HG02973 (cell line): ENCODE measurements around the gene C1orf87.

Experiments used
- ATAC-seq: cut with Tn5 transposase; IDR thresholded peaks from one replicate; pipeline ENCODE4 v1.9.1; 2021; ENCODE audit warnings: moderate library complexity; ENCODE audit not compliant: unreplicated experiment

C1orf87 gene

DNA sequence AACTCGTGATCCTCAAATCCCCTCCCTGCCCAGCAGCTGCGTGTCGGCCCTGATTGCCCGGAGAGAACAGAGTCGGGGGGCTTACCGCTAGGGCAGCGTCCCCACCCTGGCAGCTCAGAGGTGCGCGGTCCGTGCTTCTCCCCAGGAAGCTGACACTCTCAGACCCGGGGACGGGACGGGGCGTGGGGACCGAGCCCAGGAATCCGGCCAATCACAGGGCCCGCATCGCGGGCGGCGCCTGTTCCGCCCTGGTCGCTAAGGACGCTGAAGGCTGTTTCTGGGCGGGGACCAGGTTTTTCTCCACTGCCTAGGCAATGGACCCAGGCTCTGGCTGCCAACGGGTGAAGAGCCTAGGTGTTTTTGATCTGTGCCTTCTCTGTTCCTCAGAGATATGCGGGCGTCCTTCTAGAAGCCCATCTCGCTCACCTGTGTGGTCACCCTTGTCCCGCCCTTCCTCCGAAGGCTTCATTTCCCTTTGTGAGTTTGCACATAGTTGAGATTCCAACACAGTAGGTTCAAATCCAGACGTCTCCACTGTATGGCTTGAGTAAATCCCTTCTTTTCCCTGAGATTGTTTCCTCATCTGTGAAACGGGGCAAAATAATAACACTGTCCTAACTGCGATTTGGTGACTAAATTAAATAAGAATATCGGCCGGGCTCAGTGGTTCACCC lies at the start of gene C1orf87:
C1orf87 (minus strand) TSS at position 166 of the 674 bp plus-strand sequence. CDS start 1,127 bp downstream, outside the sequence.
- no peak for ATAC-seq

- ATAC-seq = no peak
Observed at GRCh38 chr1:60118085-60118484, 44.5 kb upstream of the C1orf87 start.

DNA sequence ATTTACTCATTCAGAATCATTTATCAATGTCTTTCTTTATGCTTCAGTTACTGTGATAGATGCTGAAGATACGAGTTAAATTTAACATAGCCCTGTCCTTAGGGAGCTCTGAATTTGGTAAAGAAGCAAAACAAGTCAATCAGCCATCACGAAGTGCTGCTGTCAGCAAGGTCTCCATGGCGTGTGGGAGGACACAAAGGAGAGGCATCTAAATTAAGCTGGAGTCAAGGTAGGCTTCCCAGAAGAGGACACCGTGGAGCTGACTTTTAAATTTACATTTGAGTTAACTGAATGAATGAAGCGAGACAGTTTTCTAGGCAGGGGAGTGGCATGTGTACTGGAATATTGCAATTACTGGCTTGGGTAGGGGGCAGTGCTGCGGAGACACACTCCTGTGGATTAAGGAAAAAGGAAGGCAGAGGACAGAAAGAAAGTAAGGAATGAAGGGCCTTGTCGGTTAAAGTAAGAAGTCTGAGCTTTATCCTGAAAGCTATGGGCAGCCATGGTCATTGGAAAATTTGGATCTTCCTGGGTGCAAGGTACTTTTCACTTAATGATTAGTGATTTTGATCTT lies 41.3 kb upstream of the C1orf87 start:
- no peak for ATAC-seq

- ATAC-seq = no peak
Observed at GRCh38 chr1:60113596-60113995, 40.0 kb upstream of the C1orf87 start.

GRCh38 chr1:60113028-60113427 lies 39.5 kb upstream of the C1orf87 start:
- ATAC-seq = no peak

- ATAC-seq = no peak
Observed at GRCh38 chr1:60111716-60112115, 38.1 kb upstream of the C1orf87 start.

GRCh38 chr1:60111118-60111517 lies 37.5 kb upstream of the C1orf87 start:
- no peak for ATAC-seq

DNA sequence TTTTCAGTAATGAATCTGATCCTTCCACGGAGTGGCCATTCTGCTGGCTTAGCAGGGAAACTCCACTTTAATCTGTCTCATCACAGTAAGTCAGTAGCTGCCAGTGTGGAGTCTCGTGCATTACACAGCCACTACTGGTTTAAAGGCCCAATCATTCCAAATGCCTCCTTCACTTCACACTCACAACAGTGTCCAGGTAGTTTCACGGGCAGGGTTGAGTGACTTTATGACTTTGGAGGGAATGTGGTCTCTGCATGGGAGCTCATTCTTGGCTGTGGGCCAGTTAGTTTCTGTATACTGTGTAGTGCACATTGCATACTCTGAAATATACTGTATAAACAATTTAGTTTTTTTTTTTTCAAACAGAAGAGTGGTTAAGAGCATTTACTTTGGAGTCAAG lies 34.6 kb upstream of the C1orf87 start:
- no peak for ATAC-seq

DNA sequence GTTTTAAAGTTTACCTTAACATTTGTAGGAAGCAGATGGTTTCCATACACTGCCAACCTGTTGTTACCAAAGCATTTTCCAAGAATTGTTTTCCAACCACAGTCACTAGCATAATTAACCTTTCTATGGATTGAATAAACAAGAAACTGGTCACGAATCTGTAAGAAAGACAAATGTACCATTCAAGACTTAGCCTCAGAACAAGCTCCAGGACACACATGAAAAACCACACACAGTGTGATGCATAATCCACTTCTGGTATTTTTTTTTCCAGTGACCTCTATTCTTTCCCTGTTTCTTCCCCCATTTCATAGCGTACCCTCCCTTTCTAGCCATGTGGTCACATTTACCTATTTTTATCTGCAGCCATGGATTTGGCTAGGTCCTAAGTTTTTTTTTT lies 29.6 kb upstream of the C1orf87 start:
- no peak for ATAC-seq

- no peak for ATAC-seq
Observed at GRCh38 chr1:60102267-60103061, 28.9 kb upstream of the C1orf87 start.

DNA sequence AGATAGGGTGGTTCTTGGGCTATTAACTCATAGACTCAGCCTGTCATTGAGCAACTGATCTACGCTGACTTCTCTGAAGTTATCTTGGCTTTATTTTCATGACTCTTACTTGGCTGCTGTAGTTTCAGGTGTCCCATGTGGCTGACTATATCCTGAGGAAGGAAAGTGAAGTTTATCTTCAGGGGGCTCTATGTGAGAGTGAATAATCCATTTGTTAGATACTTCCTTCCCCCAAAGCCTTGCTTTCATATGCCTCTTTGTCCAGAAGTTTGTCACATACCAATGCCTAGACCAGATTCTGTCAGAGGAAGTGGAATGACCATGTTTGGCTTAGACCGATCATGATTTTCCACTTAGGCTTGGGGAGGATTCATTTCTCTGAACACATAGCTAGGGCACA lies 27.9 kb upstream of the C1orf87 start:
- ATAC-seq = no peak

- no peak for ATAC-seq
Observed at GRCh38 chr1:60091195-60091715, 17.7 kb upstream of the C1orf87 start.

GRCh38 chr1:60090655-60091054 lies 17.1 kb upstream of the C1orf87 start:
- no peak for ATAC-seq

GRCh38 chr1:60088620-60089155 lies 15.1 kb upstream of the C1orf87 start:
- no peak for ATAC-seq

DNA sequence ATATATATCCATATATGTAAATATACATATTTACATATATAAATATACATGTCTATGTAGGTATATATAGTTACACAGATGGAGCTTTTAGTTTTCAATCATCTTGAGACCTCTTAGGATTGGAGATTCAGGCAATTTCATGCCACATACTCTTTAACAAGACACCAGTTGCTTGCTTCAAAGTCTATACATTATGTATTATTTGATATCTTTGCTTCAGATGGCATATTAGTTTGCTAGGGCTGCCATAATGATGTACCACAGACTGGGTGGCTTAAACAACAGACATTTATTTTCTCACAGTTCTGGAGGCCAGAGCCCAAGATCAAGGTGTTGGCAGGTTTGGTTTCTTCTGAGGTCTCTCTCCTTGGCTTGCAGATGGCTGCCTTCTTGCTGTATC lies 14.1 kb upstream of the C1orf87 start:
- ATAC-seq = no peak

GRCh38 chr1:60078182-60078581 lies 4.6 kb upstream of the C1orf87 start:
- no peak for ATAC-seq

DNA sequence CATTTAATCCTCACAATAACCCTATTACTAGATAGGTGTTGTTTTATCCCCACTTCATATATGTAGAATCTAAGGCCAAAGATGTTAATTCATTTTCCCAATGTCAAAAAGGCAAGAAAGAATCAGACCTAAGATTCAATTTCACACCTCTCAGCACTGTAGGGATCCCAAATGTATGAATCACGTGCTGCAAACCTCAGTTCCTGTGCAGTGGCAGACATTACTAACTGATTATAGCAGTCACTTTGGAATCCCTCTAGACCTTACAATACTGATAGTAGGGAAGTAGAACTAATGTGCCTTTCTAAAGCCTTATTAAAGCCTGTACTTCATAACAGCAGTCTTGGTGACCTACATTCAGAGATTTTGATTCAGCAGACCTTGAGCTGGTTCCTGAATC lies 2.3 kb downstream of the C1orf87 start:
- ATAC-seq = no peak

- ATAC-seq = no peak
Observed at GRCh38 chr1:60069691-60070090, 3.9 kb downstream of the C1orf87 start.

DNA sequence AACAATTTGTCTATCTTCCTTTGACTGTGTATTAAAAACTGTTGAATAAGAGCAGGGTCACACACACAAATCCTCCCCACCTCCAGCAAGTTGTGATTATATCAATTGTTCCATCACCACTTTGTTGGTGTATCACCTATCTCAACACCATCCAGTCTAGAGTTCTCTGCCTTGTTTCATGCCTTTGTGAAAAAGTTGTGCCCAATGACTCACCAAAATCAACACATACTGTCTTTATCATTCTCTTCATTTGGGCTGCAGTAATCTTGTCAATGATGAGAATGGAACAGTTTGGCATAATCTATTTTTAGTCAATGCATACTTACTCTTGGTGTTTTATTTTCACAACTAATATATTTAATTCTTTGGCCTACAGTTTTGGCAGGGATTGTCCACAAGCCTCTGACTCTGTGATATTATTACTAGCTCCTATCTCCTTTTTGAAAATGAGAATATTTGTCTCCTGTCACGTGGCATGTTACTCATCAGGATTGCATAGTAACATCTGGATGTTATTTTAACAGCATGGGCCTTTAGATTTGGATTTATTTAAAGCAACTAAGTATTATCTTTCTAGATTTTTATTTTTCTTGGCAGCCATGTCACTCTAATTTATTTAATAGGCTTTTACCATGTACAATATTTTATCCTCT lies 5.1 kb downstream of the C1orf87 start:
- no peak for ATAC-seq

DNA sequence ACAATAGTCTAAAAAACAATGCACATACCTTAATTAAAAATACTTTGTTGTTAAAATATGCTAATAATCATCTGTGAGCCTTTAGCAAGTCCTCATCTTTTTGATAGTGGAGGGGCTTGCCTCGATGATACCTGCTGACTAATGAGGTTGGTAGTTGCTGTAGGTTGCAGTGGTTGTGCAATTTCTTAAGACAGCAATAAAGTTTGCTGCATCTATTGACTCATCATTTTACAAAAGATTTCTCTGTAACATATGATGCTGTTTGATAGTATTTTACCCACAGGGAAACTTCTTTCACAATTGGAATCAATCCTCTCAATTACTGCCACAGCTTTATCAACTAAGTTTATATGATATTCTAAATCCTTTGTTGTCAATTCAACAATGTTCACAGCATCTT lies 7.6 kb downstream of the C1orf87 start:
- ATAC-seq = no peak

GRCh38 chr1:60065199-60065598 lies 8.4 kb downstream of the C1orf87 start:
- ATAC-seq = no peak
